Cardiac muscle cell (in vitro differentiated cells and primary cell): ENCODE measurements around the gene IL17B. TPM values are rescaled to one million over a fixed set of nuclear protein-coding genes. Genes with fewer than 3 reads are reported as not detected.

Experiments
- DNase-seq, 2 donors: peaks; one replicate each; pipeline versions ENCODE4 v3.0.0 to v3.0.0-alpha.2; 2010 to 2017; ENCODE audit warnings: low read depth in 1 of 2, low spot score in 1 of 2
- H3K27ac ChIP-seq: fragments of 200-600 bp; sonication (generic); 2 replicates; pipeline ENCODE4 v1.5.1; 2016
- H3K27me3 ChIP-seq: fragments of 200-600 bp; sonication (generic); 2 replicates; pipeline ENCODE4 v1.6.0; 2016; ENCODE audit warnings: control low read depth
- H3K36me3 ChIP-seq: fragments of 200-600 bp; sonication (generic); 2 replicates; pipeline ENCODE4 v1.5.1; 2016; ENCODE audit warnings: control low read depth
- H3K4me1 ChIP-seq: fragments of 200-600 bp; sonication (generic); 2 replicates; pipeline ENCODE4 v1.8.1; 2017; ENCODE audit warnings: low read depth, mild to moderate bottlenecking, mixed run types
- H3K4me3 ChIP-seq: fragments of 200-600 bp; sonication (generic); 2 replicates; pipeline ENCODE4 v1.5.1; 2016; ENCODE audit warnings: mild to moderate bottlenecking
- H3K9me3 ChIP-seq: fragments of 200-600 bp; sonication (generic); 2 replicates; pipeline ENCODE4 v1.5.1; 2017; ENCODE audit warnings: low read depth, mild to moderate bottlenecking, control low read depth
- CTCF ChIP-seq: IDR thresholded peaks from 2 replicates; pipeline ENCODE4 v1.5.1; 2012; ENCODE audit warnings: low read depth, mild to moderate bottlenecking, low read length
- polyA plus RNA-seq: library from polyadenylated mRNA; unstranded; fragments of >200 nt; fragmentation: Nextera tagmentation; extraction: Ambion mirVana; gene quantifications from 2 replicates; pipeline ENCODE4 v1.2.1, GENCODE V29; 2016
- total RNA-seq: library from RNA; depleted of rRNA; stranded (reverse); fragments of >200 nt; gene quantifications from 2 replicates; pipeline ENCODE4 v1.2.3, GENCODE V29; 2016

IL17B gene
- total and polyA plus RNA-seq, 2 experiments from 2014 or later = 3.9 to 9.0 TPM

GRCh38 chr5:149345147-149345891, 33.8 kb downstream of the IL17B start, which contains the start of gene GRPEL2:
GRPEL2 (plus strand) TSS chr5:149345499; CDS start chr5:149345540, 41 bp downstream.
- no peak within 1 kb of the TSS for H3K27ac ChIP-seq

GRCh38 chr5:149344151-149344550, 34.9 kb downstream of the IL17B start:
- H3K4me3 ChIP-seq = no peak overlapping the region
- H3K27me3 ChIP-seq = peaks cover 37% of the 10 kb centered on the region
- H3K4me1 ChIP-seq = peaks cover 5% of the 10 kb centered on the region
- H3K27ac ChIP-seq = no peak overlapping the region
- no peak for TF ChIP-seq CTCF
- DNase-seq = no peak
- H3K9me3 ChIP-seq = no peaks in the 10 kb centered on the region
- H3K36me3 ChIP-seq = peaks cover 7% of the 10 kb centered on the region

More at GRCh38 chr5:149345147-149345891, 33.8 kb downstream of the IL17B start, which contains the start of gene GRPEL2:
- peak; percentile 97 to 98 for DNase-seq
- Histone ChIP-seq H3K27me3 (peaks cover 29% of the 10 kb centered on the region), H3K9me3 (no peaks in the 10 kb centered on the region), H3K36me3 (peaks cover 18% of the 10 kb centered on the region), H3K4me1 (peaks cover 5% of the 10 kb centered on the region), H3K4me3 (peak within 1 kb of the TSS; percentile 46)
- TF ChIP-seq CTCF = no peak

- no peak for TF ChIP-seq CTCF
- H3K9me3 ChIP-seq = no peaks in the 10 kb centered on the region
- no peak for DNase-seq
Measured at GRCh38 chr5:149341876-149342275, 37.2 kb downstream of the IL17B start.

GRCh38 chr5:149340920-149341319, 38.2 kb downstream of the IL17B start:
- no peaks in the 10 kb centered on the region for H3K36me3 ChIP-seq

More at GRCh38 chr5:149341876-149342275, 37.2 kb downstream of the IL17B start:
- no peak overlapping the region for H3K27ac ChIP-seq
- H3K4me3 ChIP-seq = no peak overlapping the region
- H3K36me3 ChIP-seq = no peaks in the 10 kb centered on the region
- H3K27me3 ChIP-seq = peaks cover 59% of the 10 kb centered on the region
- H3K4me1 ChIP-seq = peaks cover 5% of the 10 kb centered on the region

GRCh38 chr5:149338364-149338763, 40.7 kb downstream of the IL17B start:
- H3K27ac ChIP-seq = no peak overlapping the region
- no peak for TF ChIP-seq CTCF
- no peak for DNase-seq
- no peak overlapping the region for H3K4me3 ChIP-seq
- H3K4me1 ChIP-seq = no peaks in the 10 kb centered on the region
- H3K36me3 ChIP-seq = peaks cover 2% of the 10 kb centered on the region
- H3K27me3 ChIP-seq = peaks cover 79% of the 10 kb centered on the region
- H3K9me3 ChIP-seq = no peaks in the 10 kb centered on the region

More at GRCh38 chr5:149340920-149341319, 38.2 kb downstream of the IL17B start:
- no peaks in the 10 kb centered on the region for H3K9me3 ChIP-seq
- H3K4me3 ChIP-seq = no peak overlapping the region
- peaks cover 68% of the 10 kb centered on the region for H3K27me3 ChIP-seq
- H3K4me1 ChIP-seq = peaks cover 2% of the 10 kb centered on the region
- no peak overlapping the region for H3K27ac ChIP-seq
- DNase-seq = peak in 1 of 2 donors; percentile 71
- no peak for TF ChIP-seq CTCF
